Stimulated activated naive B cell treated with anti-CD40 and anti-IgM and Interleukin-4, amounts not matched to agents 10 μg/mL and 1 μg/mL and 100 μg/mL, for 72 hours (primary cell): ENCODE data around the gene NEK2.
A peak's percentile ranks its signal among the peaks of the same experiment; 100 is the strongest.
"Not testable (repeated sequence)": the region's sequence is repeated elsewhere in the genome, so short reads cannot be mapped to it uniquely, and the experiment has no call there.

Experiments used
- ATAC-seq, 2 donors: fragments of 150-1000 bp; cut with Tn5 transposase; replicated peaks; 2 replicates each; pipeline ENCODE4 v1.10.0; 2021; ENCODE audit warnings: moderate library complexity in 1 of 2
- DNase-seq: peaks from one replicate; pipeline ENCODE4 v3.0.0; 2021
- H3K27ac Mint-ChIP-seq: one replicate; pipeline ENCODE4 v1.8.0; 2022; ENCODE audit warnings: mild to moderate bottlenecking, mixed read lengths
- H3K27me3 Mint-ChIP-seq, 2 donors: one replicate each; pipeline ENCODE4 v1.8.0; 2022; ENCODE audit warnings: mixed read lengths in 2 of 2
- H3K36me3 Mint-ChIP-seq, 2 donors: one replicate each; pipeline ENCODE4 v1.8.0; 2022; ENCODE audit warnings: mixed read lengths in 2 of 2, mild to moderate bottlenecking in 1 of 2
- H3K4me1 Mint-ChIP-seq, 2 donors: one replicate each; pipeline ENCODE4 v1.8.0; 2022; ENCODE audit warnings: mixed read lengths in 2 of 2, mild to moderate bottlenecking in 1 of 2
- H3K4me3 Mint-ChIP-seq, 2 donors: one replicate each; pipeline ENCODE4 v1.8.0; 2022; ENCODE audit warnings: mild to moderate bottlenecking in 2 of 2, mixed read lengths in 2 of 2, moderate library complexity in 1 of 2
- H3K9me3 Mint-ChIP-seq, 2 donors: one replicate each; pipeline ENCODE4 v1.8.0; 2022; ENCODE audit warnings: mixed read lengths in 2 of 2, mild to moderate bottlenecking in 1 of 2

NEK2 gene

DNA sequence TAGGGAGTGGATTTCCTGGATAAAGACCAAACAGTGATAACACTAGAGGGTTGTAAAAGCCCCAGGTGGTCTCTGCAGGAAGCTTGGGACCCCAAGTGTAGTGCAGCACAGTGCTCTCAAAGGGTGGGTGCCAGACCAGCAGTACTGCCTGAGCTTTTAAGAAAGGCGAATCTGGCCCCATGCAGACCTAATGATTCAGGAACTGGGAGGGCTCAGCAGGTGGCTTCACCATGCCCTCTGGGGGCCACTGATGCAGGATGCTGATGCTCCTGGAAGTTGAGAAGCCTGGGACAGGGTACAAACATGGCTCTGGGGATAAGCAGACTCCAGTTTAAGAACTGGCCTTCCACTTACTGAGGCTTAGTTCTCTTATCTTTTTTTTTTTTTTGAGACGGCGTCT is 29.1 kb upstream of the NEK2 start:
- Mint-ChIP-seq H3K27me3 (peaks cover 19 to 27% of the 10 kb centered on the region in 2 donors), H3K4me3 (no peak overlapping the region), H3K9me3 (no peaks in the 10 kb centered on the region), H3K27ac (no peak overlapping the region), H3K36me3 (no peaks in the 10 kb centered on the region), H3K4me1 (peaks cover 4 to 12% of the 10 kb centered on the region in 2 donors)
- ATAC-seq (no peak), DNase-seq (no peak)

DNA sequence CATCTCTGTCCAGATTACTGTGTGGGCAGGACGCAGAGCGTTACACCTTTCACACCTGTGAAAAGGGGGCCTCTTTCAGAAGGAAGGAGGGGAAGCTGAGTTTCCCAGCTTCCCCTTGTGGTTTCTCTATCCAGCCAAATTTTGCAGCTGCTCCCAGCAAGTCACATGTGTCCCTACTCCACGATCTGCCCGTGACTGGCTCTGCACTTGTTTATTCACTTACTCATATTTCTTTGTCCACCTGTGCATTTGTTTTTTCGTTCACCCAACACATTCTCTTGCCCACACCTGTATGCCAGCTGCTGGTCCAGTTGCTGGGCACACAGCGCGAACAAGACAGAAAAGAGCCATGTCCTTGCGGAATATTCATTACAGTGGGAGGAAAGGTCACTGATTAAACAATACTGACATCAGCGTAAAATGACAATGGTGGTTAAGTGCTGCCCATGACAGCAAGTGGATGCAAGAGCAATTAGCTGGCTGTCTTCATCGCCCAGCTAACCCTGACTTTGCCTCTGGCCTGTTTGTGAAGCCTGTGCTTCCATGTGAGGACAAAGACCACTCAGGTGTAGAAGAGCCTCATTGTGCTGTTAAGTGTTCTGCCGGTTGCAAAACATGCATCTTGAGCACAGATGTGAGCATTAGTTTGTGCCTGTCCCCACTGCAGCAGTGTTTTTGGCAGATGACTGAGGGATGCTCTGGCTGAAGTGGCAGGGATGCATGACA is 28.6 kb upstream of the NEK2 start:
- H3K27me3 Mint-ChIP-seq = peaks cover 19 to 33% of the 10 kb centered on the region in 2 donors
- ATAC-seq (no peak), DNase-seq (no peak)
- H3K27ac Mint-ChIP-seq = no peak overlapping the region
- no peaks in the 10 kb centered on the region for H3K9me3 Mint-ChIP-seq
- peaks cover 8 to 18% of the 10 kb centered on the region in 2 donors for H3K4me1 Mint-ChIP-seq
- no peaks in the 10 kb centered on the region for H3K36me3 Mint-ChIP-seq
- no peak overlapping the region for H3K4me3 Mint-ChIP-seq

DNA sequence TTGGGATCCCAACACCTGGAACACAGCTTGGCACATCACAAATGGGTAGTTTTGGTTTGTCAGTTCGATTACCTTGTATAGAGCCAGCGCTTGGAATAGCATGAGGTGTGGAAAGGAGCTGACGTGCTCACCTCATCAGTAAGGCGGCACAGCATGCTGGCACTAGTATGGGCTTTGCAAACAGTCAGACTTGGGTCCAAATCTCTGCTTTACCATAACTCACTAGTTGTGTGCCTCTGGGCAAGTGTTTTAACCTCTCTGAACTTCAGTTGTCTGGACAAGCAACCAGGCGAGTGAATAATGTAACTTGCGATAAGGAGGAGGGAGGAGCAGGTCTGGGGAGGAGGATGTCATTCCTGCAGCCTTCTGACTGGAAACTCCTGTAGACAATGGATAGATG is 26.3 kb upstream of the NEK2 start:
- ATAC-seq (no peak), DNase-seq (no peak)
- no peak overlapping the region for H3K4me3 Mint-ChIP-seq
- H3K27ac Mint-ChIP-seq = no peak overlapping the region
- H3K9me3 Mint-ChIP-seq = no peaks in the 10 kb centered on the region
- peaks cover 24 to 40% of the 10 kb centered on the region in 2 donors for H3K4me1 Mint-ChIP-seq
- H3K36me3 Mint-ChIP-seq = no peaks in the 10 kb centered on the region
- H3K27me3 Mint-ChIP-seq = peaks cover 19 to 34% of the 10 kb centered on the region in 2 donors

DNA sequence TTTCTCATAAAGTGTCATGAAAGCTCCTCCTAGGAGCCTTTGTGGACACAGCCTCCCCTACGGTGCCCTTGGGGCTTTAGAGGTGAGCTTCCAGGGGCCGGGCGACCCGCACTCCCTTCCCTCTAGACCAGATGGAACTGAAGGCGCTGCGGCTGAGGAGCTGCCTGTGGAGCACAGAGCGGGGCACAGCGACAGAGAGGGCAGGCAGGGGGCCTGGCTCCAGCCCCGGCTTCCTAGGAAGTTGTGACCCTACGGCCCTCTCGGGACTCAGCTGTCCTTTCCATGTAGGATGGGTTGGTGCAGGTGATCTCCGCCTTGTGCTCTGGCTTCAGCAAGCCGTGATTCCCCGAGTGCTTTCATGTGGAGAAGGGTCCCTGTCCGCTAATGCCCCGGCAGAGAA is 23.6 kb upstream of the NEK2 start:
- Mint-ChIP-seq H3K27ac (no peak overlapping the region), H3K4me1 (peaks cover 34 to 59% of the 10 kb centered on the region in 2 donors), H3K36me3 (peaks cover 4% of the 10 kb centered on the region in 2 donors), H3K9me3 (peaks cover 0 to 4% of the 10 kb centered on the region in 2 donors), H3K4me3 (peak overlapping the region; percentile 39 to 72), H3K27me3 (peaks cover 19 to 34% of the 10 kb centered on the region in 2 donors)
- DNase-seq = no peak
- no peak for ATAC-seq

- DNase-seq = peak; percentile 64
- Mint-ChIP-seq H3K36me3 (peaks cover 4% of the 10 kb centered on the region in 2 donors), H3K9me3 (peaks cover 0 to 6% of the 10 kb centered on the region in 2 donors), H3K27me3 (peaks cover 19 to 34% of the 10 kb centered on the region in 2 donors), H3K4me3 (peak overlapping the region; percentile 39 to 72), H3K4me1 (peaks cover 34 to 59% of the 10 kb centered on the region in 2 donors), H3K27ac (peak overlapping the region; percentile 47)
- ATAC-seq = peak; percentile 50 to 53
Observed at GRCh38 chr1:211698161-211699026, 23.0 kb upstream of the NEK2 start.

GRCh38 chr1:211697356-211697755 is 21.9 kb upstream of the NEK2 start:
- H3K4me3 Mint-ChIP-seq = no peak overlapping the region
- peaks cover 4% of the 10 kb centered on the region in 2 donors for H3K36me3 Mint-ChIP-seq
- peaks cover 34 to 59% of the 10 kb centered on the region in 2 donors for H3K4me1 Mint-ChIP-seq
- DNase-seq (peak; percentile 78), ATAC-seq (peak; percentile 86 to 88)
- H3K27me3 Mint-ChIP-seq = peaks cover 19 to 34% of the 10 kb centered on the region in 2 donors
- H3K9me3 Mint-ChIP-seq = peaks cover 0 to 6% of the 10 kb centered on the region in 2 donors
- no peak overlapping the region for H3K27ac Mint-ChIP-seq

DNA sequence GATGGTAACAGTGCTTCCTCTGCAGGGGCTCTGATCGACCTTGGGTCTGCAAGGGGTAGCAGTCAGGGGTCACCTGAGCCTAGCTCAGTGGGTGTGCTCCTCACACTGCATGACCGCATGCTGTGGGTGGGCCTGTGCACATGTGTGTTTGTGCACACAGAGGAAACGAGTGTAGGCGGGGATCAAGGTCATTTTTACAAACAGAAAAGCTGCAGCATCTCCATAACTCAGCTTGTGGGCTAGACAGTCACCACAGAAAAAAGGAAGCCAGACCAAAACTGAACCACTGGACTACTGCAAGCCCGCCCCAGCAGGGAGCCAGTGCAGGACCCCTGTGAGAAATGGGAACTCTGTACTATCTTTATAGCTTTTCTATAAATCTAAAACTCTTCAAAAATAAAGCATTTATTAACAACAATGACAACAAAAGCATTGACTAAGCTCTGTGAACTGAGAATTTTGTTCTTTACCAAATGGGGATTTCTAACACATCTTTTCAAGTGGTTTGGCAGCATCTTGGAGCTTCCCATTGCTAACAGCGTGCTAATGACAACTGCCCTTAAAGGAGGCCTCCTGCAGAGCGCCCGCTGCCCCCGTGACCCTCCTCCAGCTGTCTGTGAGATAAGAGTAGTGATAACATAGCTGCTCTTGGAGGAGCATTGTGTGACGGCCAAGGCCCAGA is 19.9 kb upstream of the NEK2 start:
- Mint-ChIP-seq H3K27me3 (peaks cover 4 to 14% of the 10 kb centered on the region in 2 donors), H3K4me1 (peaks cover 32 to 48% of the 10 kb centered on the region in 2 donors), H3K36me3 (peaks cover 4% of the 10 kb centered on the region in 2 donors), H3K27ac (peak overlapping the region; percentile 60), H3K9me3 (peaks cover 0 to 6% of the 10 kb centered on the region in 2 donors), H3K4me3 (peak overlapping the region in 1 of 2 donors; percentile 35)
- peak; percentile 65 for DNase-seq
- peak; percentile 73 to 74 for ATAC-seq

GRCh38 chr1:211693911-211694310 is 18.5 kb upstream of the NEK2 start:
- H3K36me3 Mint-ChIP-seq, DNase-seq, ATAC-seq, H3K9me3 Mint-ChIP-seq, H3K27me3 Mint-ChIP-seq, H3K4me3 Mint-ChIP-seq, H3K27ac Mint-ChIP-seq: not testable (repeated sequence)
- H3K4me1 Mint-ChIP-seq = peaks cover 25 to 41% of the 10 kb centered on the region in 2 donors

GRCh38 chr1:211688421-211688820 is 13.0 kb upstream of the NEK2 start:
- no peak overlapping the region for H3K27ac Mint-ChIP-seq
- no peak for DNase-seq
- H3K36me3 Mint-ChIP-seq = no peaks in the 10 kb centered on the region
- no peak overlapping the region for H3K4me3 Mint-ChIP-seq
- H3K4me1 Mint-ChIP-seq = peaks cover 5 to 11% of the 10 kb centered on the region in 2 donors
- H3K9me3 Mint-ChIP-seq = no peaks in the 10 kb centered on the region
- ATAC-seq = no peak
- no peaks in the 10 kb centered on the region for H3K27me3 Mint-ChIP-seq

- ATAC-seq (no peak), DNase-seq (no peak)
- Mint-ChIP-seq H3K9me3 (no peaks in the 10 kb centered on the region), H3K4me1 (peaks cover 5 to 11% of the 10 kb centered on the region in 2 donors), H3K36me3 (no peaks in the 10 kb centered on the region), H3K4me3 (peak overlapping the region in 1 of 2 donors; percentile 1), H3K27ac (peak overlapping the region; percentile 20), H3K27me3 (no peaks in the 10 kb centered on the region)
Observed at GRCh38 chr1:211687462-211688215, 12.2 kb upstream of the NEK2 start.

DNA sequence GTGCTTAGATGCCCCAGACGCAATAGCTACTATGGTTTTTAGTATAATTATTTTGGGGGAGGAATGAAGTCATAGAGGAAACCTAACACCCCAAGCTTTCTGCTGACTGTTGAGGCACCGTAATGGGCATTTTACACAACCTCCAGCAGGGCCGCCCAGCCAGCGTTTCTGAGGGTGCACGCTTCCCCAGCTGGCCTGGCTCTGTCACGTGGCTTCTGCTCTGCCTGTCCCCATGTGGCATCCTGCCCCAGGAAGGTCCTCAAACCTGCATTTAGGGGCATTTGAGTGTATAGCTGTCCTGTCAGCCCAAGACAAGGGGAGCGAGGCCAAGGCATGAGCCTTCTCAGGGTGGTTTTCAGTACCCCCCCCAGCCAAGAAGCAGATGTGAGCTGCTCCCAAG is 10.4 kb upstream of the NEK2 start:
- no peaks in the 10 kb centered on the region for H3K9me3 Mint-ChIP-seq
- peaks cover 9 to 16% of the 10 kb centered on the region in 2 donors for H3K4me1 Mint-ChIP-seq
- H3K27ac Mint-ChIP-seq = no peak overlapping the region
- ATAC-seq (no peak), DNase-seq (no peak)
- H3K4me3 Mint-ChIP-seq = no peak overlapping the region
- no peaks in the 10 kb centered on the region for H3K27me3 Mint-ChIP-seq
- no peaks in the 10 kb centered on the region for H3K36me3 Mint-ChIP-seq

- Mint-ChIP-seq H3K9me3 (no peaks in the 10 kb centered on the region), H3K4me1 (peaks cover 12 to 23% of the 10 kb centered on the region in 2 donors), H3K27ac (no peak overlapping the region), H3K4me3 (no peak overlapping the region), H3K27me3 (no peaks in the 10 kb centered on the region), H3K36me3 (no peaks in the 10 kb centered on the region)
- DNase-seq = no peak
- ATAC-seq = no peak
Observed at GRCh38 chr1:211684791-211685190, 9.4 kb upstream of the NEK2 start.

- ATAC-seq (no peak), DNase-seq (no peak)
- no peaks in the 10 kb centered on the region for H3K27me3 Mint-ChIP-seq
- H3K4me1 Mint-ChIP-seq = peaks cover 12 to 27% of the 10 kb centered on the region in 2 donors
- H3K4me3 Mint-ChIP-seq = no peak overlapping the region
- no peaks in the 10 kb centered on the region for H3K9me3 Mint-ChIP-seq
- no peak overlapping the region for H3K27ac Mint-ChIP-seq
- no peaks in the 10 kb centered on the region for H3K36me3 Mint-ChIP-seq
Observed at GRCh38 chr1:211684331-211684730, 8.9 kb upstream of the NEK2 start.
